ENCODE results near the gene POMZP3. TPM values are rescaled to one million over a fixed set of nuclear protein-coding genes. Genes with fewer than 3 reads are reported as not detected.

POMZP3 gene
- 1.3 and 2.1 TPM in 2 replicates for total RNA-seq

GRCh38 chr7:76626989-76627642, at the start of gene POMZP3:
Gene POMZP3, minus strand, starts transcription at chr7:76627279. Its CDS starts 1,215 bp downstream, at chr7:76626064.

Other genes with a start within 250 kb of the POMZP3 start
- 1.0 and 17.3 TPM in 2 replicates for gene SSC4D, start 217.6 kb downstream of the POMZP3 start, total RNA-seq
- gene ZP3, start 202.3 kb downstream of the POMZP3 start, total RNA-seq, result 19.1 and 19.4 TPM in 2 replicates
- gene DTX2, start 165.6 kb downstream of the POMZP3 start, total RNA-seq, result 14.4 and 32.6 TPM in 2 replicates
- gene UPK3B, start 116.7 kb downstream of the POMZP3 start, total RNA-seq, result 1.4 and 6.7 TPM in 2 replicates
- not detected in 2 replicates for gene SPDYE16, start 84.0 kb downstream of the POMZP3 start, total RNA-seq